ENCODE measurements around the gene VWA5B2. TPM values are rescaled to one million over a fixed set of nuclear protein-coding genes. Genes with fewer than 3 reads are reported as not detected.

VWA5B2 gene
- total RNA-seq, 1 donor from 2014 or later: not detected

DNA sequence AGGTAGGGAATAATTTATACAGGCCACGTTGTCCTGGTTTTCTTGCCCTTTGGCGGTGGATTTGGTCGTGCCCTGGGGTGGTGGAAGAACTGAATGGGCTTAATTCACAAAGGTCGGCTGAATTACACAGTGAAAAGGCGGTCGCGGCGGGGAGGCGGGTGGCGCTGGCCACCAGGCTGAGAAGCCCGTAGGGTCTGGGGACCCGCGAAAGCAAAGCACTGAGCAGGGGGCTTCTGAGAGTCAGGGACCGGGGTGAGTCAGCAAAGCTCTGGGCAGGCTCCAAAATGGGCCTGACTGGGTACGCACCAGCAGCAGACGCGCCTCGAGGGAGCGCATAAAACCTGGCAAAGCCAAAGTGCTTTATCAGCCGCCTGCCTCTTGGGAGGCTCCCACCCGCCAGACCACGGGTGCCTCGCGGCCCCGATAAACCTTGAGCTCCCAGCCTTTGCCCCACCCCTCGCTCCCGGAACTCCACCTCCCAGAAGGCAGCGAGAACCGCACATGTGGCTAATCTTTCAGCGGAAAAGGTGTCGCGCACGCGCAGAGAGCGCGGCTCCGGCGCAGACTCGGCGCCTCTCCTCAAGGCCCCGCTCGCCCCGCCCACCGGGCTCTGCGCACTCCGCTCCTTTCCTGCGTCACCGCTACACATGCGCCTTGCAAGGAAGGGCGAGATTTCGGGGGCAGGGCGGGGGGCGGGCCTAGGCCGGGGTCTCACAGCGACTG, 43.8 kb upstream of the VWA5B2 start:
- TF ChIP-seq, protein P1, sequence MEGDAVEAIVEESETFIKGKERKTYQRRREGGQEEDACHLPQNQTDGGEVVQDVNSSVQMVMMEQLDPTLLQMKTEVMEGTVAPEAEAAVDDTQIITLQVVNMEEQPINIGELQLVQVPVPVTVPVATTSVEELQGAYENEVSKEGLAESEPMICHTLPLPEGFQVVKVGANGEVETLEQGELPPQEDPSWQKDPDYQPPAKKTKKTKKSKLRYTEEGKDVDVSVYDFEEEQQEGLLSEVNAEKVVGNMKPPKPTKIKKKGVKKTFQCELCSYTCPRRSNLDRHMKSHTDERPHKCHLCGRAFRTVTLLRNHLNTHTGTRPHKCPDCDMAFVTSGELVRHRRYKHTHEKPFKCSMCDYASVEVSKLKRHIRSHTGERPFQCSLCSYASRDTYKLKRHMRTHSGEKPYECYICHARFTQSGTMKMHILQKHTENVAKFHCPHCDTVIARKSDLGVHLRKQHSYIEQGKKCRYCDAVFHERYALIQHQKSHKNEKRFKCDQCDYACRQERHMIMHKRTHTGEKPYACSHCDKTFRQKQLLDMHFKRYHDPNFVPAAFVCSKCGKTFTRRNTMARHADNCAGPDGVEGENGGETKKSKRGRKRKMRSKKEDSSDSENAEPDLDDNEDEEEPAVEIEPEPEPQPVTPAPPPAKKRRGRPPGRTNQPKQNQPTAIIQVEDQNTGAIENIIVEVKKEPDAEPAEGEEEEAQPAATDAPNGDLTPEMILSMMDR (IDR thresholded peaks at IDR 0.05; ENCODE audit: insufficient read depth, low read length, poor library complexity, severe bottlenecking): no peak
- H3K36me3 ChIP-seq (ENCODE audit: control insufficient read depth, insufficient read depth, low read length): peaks cover 10% of the 10 kb centered on the region
- no peaks in the 10 kb centered on the region for H3K27me3 ChIP-seq (ENCODE audit: control insufficient read depth, insufficient read depth, low read length)
- DNase-seq (ENCODE audit: low read depth): peak; percentile 95
- peak overlapping the region; percentile 72 for H3K4me3 ChIP-seq (ENCODE audit: low read depth, low read length)

DNA sequence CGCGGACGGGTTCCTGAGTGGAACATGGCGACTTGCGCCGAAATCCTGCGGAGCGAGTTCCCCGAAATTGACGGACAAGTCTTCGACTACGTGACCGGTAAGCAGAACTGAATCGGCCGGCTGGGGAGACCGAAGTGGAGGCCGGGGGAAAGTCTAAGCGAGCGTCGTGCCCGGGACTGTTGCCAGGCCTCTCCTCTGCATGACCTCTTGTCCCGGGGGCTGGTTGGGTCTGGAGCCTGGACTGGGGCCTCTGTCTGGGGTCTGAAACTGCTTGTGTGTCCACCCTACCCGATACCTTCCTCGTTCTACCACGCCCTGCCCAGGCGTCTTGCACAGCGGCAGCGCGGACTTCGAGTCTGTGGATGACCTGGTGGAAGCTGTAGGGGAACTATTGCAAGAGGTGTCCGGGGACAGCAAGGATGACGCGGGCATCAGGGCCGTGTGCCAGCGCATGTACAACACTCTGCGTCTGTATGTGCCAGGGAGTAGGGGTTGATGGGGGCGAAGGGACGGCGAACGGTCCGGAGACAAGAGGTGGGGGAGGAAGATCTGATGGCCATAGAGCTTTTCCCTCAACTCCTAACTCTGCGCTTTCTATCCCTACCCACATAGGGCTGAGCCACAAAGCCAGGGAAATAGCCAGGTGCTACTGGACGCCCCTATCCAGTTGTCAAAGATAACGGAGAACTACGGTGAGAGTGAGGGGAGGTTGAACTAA, 43.0 kb upstream of the VWA5B2 start, which contains the start of gene ABCF3:
Gene ABCF3 (plus strand): TSS at position 16 of the 718 bp plus-strand sequence. CDS start 9 bp downstream, at position 25.
- peak within 1 kb of the TSS; percentile 72 for H3K4me3 ChIP-seq (ENCODE audit: low read depth, low read length)
- H3K36me3 ChIP-seq (ENCODE audit: control insufficient read depth, insufficient read depth, low read length): peaks cover 9% of the 10 kb centered on the region
- no peaks in the 10 kb centered on the region for H3K27me3 ChIP-seq (ENCODE audit: control insufficient read depth, insufficient read depth, low read length)
- TF ChIP-seq, protein P1 (IDR thresholded peaks at IDR 0.05; ENCODE audit: insufficient read depth, low read length, poor library complexity, severe bottlenecking): no peak
- DNase-seq (ENCODE audit: low read depth): no peak

DNA sequence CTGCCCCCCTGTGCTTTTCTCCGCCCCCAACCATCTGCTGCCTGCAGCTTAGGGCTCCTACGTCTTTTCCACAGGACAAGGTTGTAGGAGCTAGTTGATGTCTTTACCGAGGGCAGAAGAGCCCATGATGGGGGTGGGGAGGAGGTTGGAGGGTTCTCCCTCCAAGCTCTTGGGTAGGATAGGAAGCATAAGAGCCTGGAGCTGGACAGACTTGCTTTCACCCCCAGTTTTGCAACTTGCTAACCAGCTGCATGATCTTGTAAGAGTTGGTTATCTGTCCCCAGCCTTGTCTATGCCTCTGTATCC, 42.5 kb upstream of the VWA5B2 start:
- TF ChIP-seq, protein P1 (IDR thresholded peaks at IDR 0.05; ENCODE audit: insufficient read depth, low read length, poor library complexity, severe bottlenecking): no peak
- Histone ChIP-seq H3K4me3 (ENCODE audit: low read depth, low read length) (peak overlapping the region; percentile 72), H3K36me3 (ENCODE audit: control insufficient read depth, insufficient read depth, low read length) (peaks cover 9% of the 10 kb centered on the region), H3K27me3 (ENCODE audit: control insufficient read depth, insufficient read depth, low read length) (no peaks in the 10 kb centered on the region)
- no peak for DNase-seq (ENCODE audit: low read depth)

DNA sequence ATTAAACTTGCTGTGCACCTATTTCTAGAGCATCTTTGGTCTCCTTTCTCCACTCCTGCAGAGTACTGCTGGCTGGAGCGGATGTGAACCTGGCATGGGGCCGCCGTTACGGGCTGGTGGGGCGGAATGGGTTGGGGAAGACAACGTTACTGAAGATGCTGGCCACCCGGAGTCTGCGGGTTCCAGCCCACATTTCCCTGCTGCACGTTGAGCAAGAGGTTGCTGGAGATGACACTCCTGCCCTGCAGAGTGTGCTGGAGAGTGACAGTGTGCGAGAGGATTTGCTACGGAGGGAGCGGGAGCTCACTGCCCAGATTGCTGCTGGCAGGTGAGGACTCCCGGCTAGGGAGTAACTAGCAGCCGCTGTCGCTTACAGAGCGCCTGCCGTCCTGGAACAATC, 41.3 kb upstream of the VWA5B2 start:
- no peak overlapping the region for H3K4me3 ChIP-seq (ENCODE audit: low read depth, low read length)
- TF ChIP-seq, protein P1 (IDR thresholded peaks at IDR 0.05; ENCODE audit: insufficient read depth, low read length, poor library complexity, severe bottlenecking): no peak
- H3K36me3 ChIP-seq (ENCODE audit: control insufficient read depth, insufficient read depth, low read length): peaks cover 8% of the 10 kb centered on the region
- no peaks in the 10 kb centered on the region for H3K27me3 ChIP-seq (ENCODE audit: control insufficient read depth, insufficient read depth, low read length)
- DNase-seq (ENCODE audit: low read depth): no peak

DNA sequence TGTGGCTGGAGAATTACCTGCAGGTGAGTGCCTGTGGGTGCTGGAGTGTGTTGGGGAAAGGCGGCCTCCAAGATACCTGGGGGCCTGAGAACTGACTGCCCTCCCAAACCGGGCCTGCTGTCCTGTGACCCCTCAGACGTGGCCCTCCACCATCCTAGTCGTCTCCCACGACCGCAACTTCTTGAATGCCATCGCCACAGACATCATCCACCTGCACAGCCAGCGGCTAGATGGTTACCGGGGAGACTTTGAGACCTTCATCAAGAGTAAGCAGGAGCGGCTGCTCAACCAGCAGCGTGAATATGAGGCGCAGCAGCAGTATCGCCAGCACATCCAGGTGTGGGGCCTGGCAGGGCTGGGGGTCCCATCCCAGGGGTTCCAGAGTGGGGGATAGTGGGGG, 40.0 kb upstream of the VWA5B2 start:
- H3K36me3 ChIP-seq (ENCODE audit: control insufficient read depth, insufficient read depth, low read length): peaks cover 11% of the 10 kb centered on the region
- no peak for DNase-seq (ENCODE audit: low read depth)
- no peak overlapping the region for H3K4me3 ChIP-seq (ENCODE audit: low read depth, low read length)
- no peaks in the 10 kb centered on the region for H3K27me3 ChIP-seq (ENCODE audit: control insufficient read depth, insufficient read depth, low read length)
- TF ChIP-seq, protein P1 (IDR thresholded peaks at IDR 0.05; ENCODE audit: insufficient read depth, low read length, poor library complexity, severe bottlenecking): no peak
